Fibroblast of lung (primary cell): Measurements from ENCODE around the gene RABAC1. TPM values are rescaled to one million over a fixed set of nuclear protein-coding genes. Genes with fewer than 3 reads are reported as not detected.

ENCODE experiments used
- DNase-seq, 2 donors: peaks; one replicate each; pipeline versions ENCODE4 v3.0.0 to v3.0.0-alpha.2; 2010; ENCODE audit warnings: low read depth in 2 of 2
- H2AFZ ChIP-seq: 2 replicates; pipeline ENCODE4 v1.5.1; 2012; ENCODE audit warnings: low read length, control low read depth, inconsistent platforms
- H3K27ac ChIP-seq: 2 replicates; pipeline ENCODE4 v1.5.1; 2011; ENCODE audit warnings: low read length, control low read depth; ENCODE audit not compliant: insufficient read depth
- H3K27me3 ChIP-seq: 2 replicates; pipeline ENCODE4 v1.5.1; 2011; ENCODE audit warnings: mild to moderate bottlenecking, low read length; ENCODE audit not compliant: control insufficient read depth, insufficient read depth
- H3K36me3 ChIP-seq: 2 replicates; pipeline ENCODE4 v1.5.1; 2011; ENCODE audit warnings: low read length; ENCODE audit not compliant: control insufficient read depth, insufficient read depth
- H3K4me1 ChIP-seq: 2 replicates; pipeline ENCODE4 v1.5.1; 2011; ENCODE audit warnings: low read length; ENCODE audit not compliant: control insufficient read depth, insufficient read depth; ENCODE audit errors: extremely low read depth
- H3K4me2 ChIP-seq: 2 replicates; pipeline ENCODE4 v1.5.1; 2011; ENCODE audit warnings: low read length, control low read depth; ENCODE audit not compliant: insufficient read depth; ENCODE audit errors: extremely low read depth
- H3K4me3 ChIP-seq, 4 experiments: fragments of 200-600 bp in 1 of 4; sonication (generic) in 1 of 4; replicated peaks in 1 of 4; 2 replicates each; pipeline ENCODE4 v1.5.1; 2011 to 2016; ENCODE audit warnings: low read length in 4 of 4, low read depth in 3 of 4, mild to moderate bottlenecking in 3 of 4, control low read depth in 2 of 4, inconsistent platforms in 1 of 4, mixed read lengths in 1 of 4; ENCODE audit not compliant: insufficient read depth in 1 of 4; ENCODE audit errors: control extremely low read depth in 1 of 4
- H3K79me2 ChIP-seq: 2 replicates; pipeline ENCODE4 v1.5.1; 2012; ENCODE audit warnings: mild to moderate bottlenecking, low read length, inconsistent platforms; ENCODE audit not compliant: control insufficient read depth, insufficient read depth
- H3K9ac ChIP-seq: 2 replicates; pipeline ENCODE4 v1.5.1; 2011; ENCODE audit warnings: mild to moderate bottlenecking, low read length, control low read depth; ENCODE audit not compliant: insufficient read depth
- H3K9me3 ChIP-seq: 2 replicates; pipeline ENCODE4 v1.5.1; 2012; ENCODE audit warnings: low read depth, low read length; ENCODE audit not compliant: control insufficient read depth, insufficient read depth
- H4K20me1 ChIP-seq: 2 replicates; pipeline ENCODE4 v1.5.1; 2011; ENCODE audit warnings: low read length; ENCODE audit not compliant: control insufficient read depth, insufficient read depth; ENCODE audit errors: extremely low read depth
- EZH2 ChIP-seq: IDR thresholded peaks from 2 replicates; pipeline ENCODE4 v1.5.1; 2012; ENCODE audit warnings: low read length, control low read depth, mild to moderate bottlenecking; ENCODE audit errors: missing control alignments
- polyA plus RNA-seq, 2 donors: library from polyadenylated mRNA; depleted of rRNA in 1 of 2; stranded (reverse) in 1 of 2; unstranded in 1 of 2; fragments of >200 nt; gene quantifications; 2 replicates each; pipeline ENCODE4 v1.2.1, GENCODE V29; 2011 to 2012; ENCODE audit warnings: missing spikeins in 1 of 2
- total RNA-seq: library from RNA; depleted of rRNA; stranded (reverse); fragments of >200 nt; gene quantifications from 2 replicates; pipeline ENCODE4 v1.2.1, GENCODE V29; 2014
- TF ChIP-seq, protein P1 (sequence below), 2 donors: IDR thresholded peaks in 1 of 2; conservative IDR thresholded peaks in 1 of 2; 1 replicate in 1 of 2; 2 replicates in 1 of 2; pipeline ENCODE4 v1.5.1; 2011 to 2012; ENCODE audit warnings: low read length in 2 of 2, control low read depth in 1 of 2, inconsistent platforms in 1 of 2, low read depth in 1 of 2, mild to moderate bottlenecking in 1 of 2

RABAC1 gene
- total and polyA plus RNA-seq, 2 donors (not counting 1 experiment from before 2014, with no cell fraction given) = 163 to 193 TPM

DNA sequence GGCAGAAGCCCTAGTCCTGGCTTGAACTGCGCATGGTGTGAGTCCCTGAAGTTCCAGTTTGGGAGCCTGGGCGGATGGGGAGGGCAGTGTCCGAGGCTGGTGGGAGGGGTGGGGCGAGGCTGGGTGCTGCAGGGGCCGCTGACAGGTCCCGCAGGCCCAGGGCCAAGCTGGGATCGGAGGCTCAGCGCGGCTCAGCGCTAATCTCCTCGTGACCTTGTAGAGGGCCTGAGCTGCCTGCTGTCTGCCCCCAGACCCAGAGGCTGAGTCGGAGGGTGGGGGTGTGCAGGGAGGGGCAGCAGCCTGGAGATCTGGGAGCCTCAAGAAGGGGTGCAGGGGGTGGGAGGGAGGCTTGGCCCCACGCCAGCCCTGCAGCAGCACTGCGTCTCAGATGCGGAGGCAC is 31.9 kb upstream of the RABAC1 start:
- H3K27me3 ChIP-seq = peaks cover 13% of the 10 kb centered on the region
- no peak for DNase-seq
- H3K4me1 ChIP-seq = no peaks in the 10 kb centered on the region
- TF ChIP-seq, protein P1, sequence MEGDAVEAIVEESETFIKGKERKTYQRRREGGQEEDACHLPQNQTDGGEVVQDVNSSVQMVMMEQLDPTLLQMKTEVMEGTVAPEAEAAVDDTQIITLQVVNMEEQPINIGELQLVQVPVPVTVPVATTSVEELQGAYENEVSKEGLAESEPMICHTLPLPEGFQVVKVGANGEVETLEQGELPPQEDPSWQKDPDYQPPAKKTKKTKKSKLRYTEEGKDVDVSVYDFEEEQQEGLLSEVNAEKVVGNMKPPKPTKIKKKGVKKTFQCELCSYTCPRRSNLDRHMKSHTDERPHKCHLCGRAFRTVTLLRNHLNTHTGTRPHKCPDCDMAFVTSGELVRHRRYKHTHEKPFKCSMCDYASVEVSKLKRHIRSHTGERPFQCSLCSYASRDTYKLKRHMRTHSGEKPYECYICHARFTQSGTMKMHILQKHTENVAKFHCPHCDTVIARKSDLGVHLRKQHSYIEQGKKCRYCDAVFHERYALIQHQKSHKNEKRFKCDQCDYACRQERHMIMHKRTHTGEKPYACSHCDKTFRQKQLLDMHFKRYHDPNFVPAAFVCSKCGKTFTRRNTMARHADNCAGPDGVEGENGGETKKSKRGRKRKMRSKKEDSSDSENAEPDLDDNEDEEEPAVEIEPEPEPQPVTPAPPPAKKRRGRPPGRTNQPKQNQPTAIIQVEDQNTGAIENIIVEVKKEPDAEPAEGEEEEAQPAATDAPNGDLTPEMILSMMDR (conservative IDR thresholded peaks at IDR 0.05 in 1 of 2, IDR thresholded peaks at IDR 0.05 in 1 of 2; ENCODE audit: low read depth in 1 of 2, low read length in 2 of 2) = no peak
- TF ChIP-seq EZH2 = no peak
- no peak overlapping the region for H3K4me2 ChIP-seq
- no peak overlapping the region for H3K9ac ChIP-seq
- H3K79me2 ChIP-seq = no peaks in the 10 kb centered on the region
- H3K27ac ChIP-seq = no peak overlapping the region
- H4K20me1 ChIP-seq = no peaks in the 10 kb centered on the region
- H3K9me3 ChIP-seq = no peaks in the 10 kb centered on the region
- H3K36me3 ChIP-seq = no peaks in the 10 kb centered on the region
- H3K4me3 ChIP-seq = no peak overlapping the region
- H2AFZ ChIP-seq = no peak overlapping the region

DNA sequence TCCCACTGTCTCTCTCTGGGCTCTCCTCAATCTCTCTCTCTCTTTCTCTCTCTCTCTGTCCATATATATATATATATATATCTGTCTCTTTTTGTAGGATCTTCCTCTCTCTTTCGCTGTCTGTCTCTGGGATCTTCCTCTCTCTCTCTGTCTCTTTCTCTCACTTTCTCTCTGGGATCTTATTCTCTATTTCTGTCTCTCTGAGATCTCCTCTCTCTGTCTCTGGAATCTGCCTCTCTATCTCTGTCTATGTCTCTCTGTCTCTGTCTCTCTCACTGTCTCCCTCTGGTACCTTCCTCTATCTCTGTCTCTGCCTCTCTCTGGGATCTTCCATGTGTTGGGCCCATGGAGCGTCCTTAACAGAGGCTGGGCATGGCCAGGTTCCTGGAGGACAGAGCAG is 31.5 kb upstream of the RABAC1 start:
- no peak overlapping the region for H3K4me3 ChIP-seq
- H3K27me3 ChIP-seq = peaks cover 13% of the 10 kb centered on the region
- H4K20me1 ChIP-seq = no peaks in the 10 kb centered on the region
- no peak for TF ChIP-seq EZH2
- TF ChIP-seq, protein P1 (conservative IDR thresholded peaks at IDR 0.05 in 1 of 2, IDR thresholded peaks at IDR 0.05 in 1 of 2; ENCODE audit: low read depth in 1 of 2, low read length in 2 of 2) = no peak
- no peak for DNase-seq
- no peaks in the 10 kb centered on the region for H3K79me2 ChIP-seq
- H3K4me1 ChIP-seq = no peaks in the 10 kb centered on the region
- H2AFZ ChIP-seq = no peak overlapping the region
- H3K4me2 ChIP-seq = no peak overlapping the region
- H3K9ac ChIP-seq = no peak overlapping the region
- H3K27ac ChIP-seq = no peak overlapping the region
- no peaks in the 10 kb centered on the region for H3K9me3 ChIP-seq
- H3K36me3 ChIP-seq = no peaks in the 10 kb centered on the region

DNA sequence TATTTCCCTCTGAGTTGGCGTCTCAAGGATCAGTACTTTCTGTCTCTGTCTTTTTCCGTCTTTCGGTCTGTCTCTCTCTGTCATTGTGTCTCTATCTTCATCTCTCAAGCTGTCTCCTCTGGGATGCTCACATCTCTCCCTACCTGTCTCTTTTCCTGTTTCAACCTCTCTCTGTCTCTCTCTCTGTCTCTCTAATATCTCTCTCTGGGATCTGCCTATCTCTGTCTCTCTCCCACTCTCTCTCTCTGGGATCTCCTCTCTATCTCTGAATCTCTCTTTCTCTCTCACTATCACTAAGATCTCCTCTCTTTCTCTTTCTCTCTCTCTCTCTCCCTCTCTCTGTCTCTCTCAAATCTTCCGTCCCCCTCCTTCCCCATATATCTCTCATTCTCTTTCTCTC is 30.9 kb upstream of the RABAC1 start:
- H2AFZ ChIP-seq = no peak overlapping the region
- no peak overlapping the region for H3K27ac ChIP-seq
- H3K27me3 ChIP-seq = peaks cover 13% of the 10 kb centered on the region
- H3K36me3 ChIP-seq = no peaks in the 10 kb centered on the region
- no peak overlapping the region for H3K4me3 ChIP-seq
- TF ChIP-seq, protein P1 (conservative IDR thresholded peaks at IDR 0.05 in 1 of 2, IDR thresholded peaks at IDR 0.05 in 1 of 2; ENCODE audit: low read depth in 1 of 2, low read length in 2 of 2) = no peak
- no peak for TF ChIP-seq EZH2
- DNase-seq = no peak
- H3K4me1 ChIP-seq = no peaks in the 10 kb centered on the region
- no peaks in the 10 kb centered on the region for H4K20me1 ChIP-seq
- no peak overlapping the region for H3K9ac ChIP-seq
- no peaks in the 10 kb centered on the region for H3K9me3 ChIP-seq
- H3K79me2 ChIP-seq = no peaks in the 10 kb centered on the region
- H3K4me2 ChIP-seq = no peak overlapping the region
